CD14-positive monocyte (primary cell): Measurements from ENCODE around the gene FOXRED2. TPM values are rescaled to one million over a fixed set of nuclear protein-coding genes. Genes with fewer than 3 reads are reported as not detected.

Experiments used
- DNase-seq, 3 donors: peaks; one replicate each; pipeline ENCODE4 v3.0.0-alpha.2; 2011 to 2022
- H2AFZ ChIP-seq: 2 replicates; pipeline ENCODE4 v1.6.0; 2012; ENCODE audit warnings: mild to moderate bottlenecking, low read depth, low read length, inconsistent platforms; ENCODE audit not compliant: insufficient read depth, poor library complexity, severe bottlenecking
- H3K27ac ChIP-seq, 2 donors: 1 replicate in 1 of 2; 2 replicates in 1 of 2; pipeline ENCODE4 v1.5.1; 2012 to 2013; ENCODE audit warnings: low read length in 2 of 2, control low read depth in 1 of 2, inconsistent platforms in 1 of 2, low read depth in 1 of 2, mild to moderate bottlenecking in 1 of 2
- H3K27me3 ChIP-seq, 2 donors: one replicate each; pipeline versions ENCODE4 v1.6.0 to v1.6.1; 2011 to 2013; ENCODE audit warnings: low read length in 2 of 2; ENCODE audit not compliant: control insufficient read depth in 2 of 2, insufficient read depth in 2 of 2
- H3K36me3 ChIP-seq, 2 donors: replicated peaks in 1 of 2; 1 replicate in 1 of 2; 2 replicates in 1 of 2; pipeline versions ENCODE4 v1.5.1 to v1.6.1; 2012 to 2013; ENCODE audit warnings: low read length in 2 of 2, control low read depth in 1 of 2, inconsistent platforms in 1 of 2, mild to moderate bottlenecking in 1 of 2; ENCODE audit not compliant: insufficient read depth in 2 of 2, control insufficient read depth in 1 of 2
- H3K4me1 ChIP-seq, 2 donors: 1 replicate in 1 of 2; 2 replicates in 1 of 2; pipeline versions ENCODE4 v1.5.1 to v1.6.1; 2012 to 2013; ENCODE audit warnings: low read length in 2 of 2, control low read depth in 1 of 2, inconsistent platforms in 1 of 2, mild to moderate bottlenecking in 1 of 2, moderate library complexity in 1 of 2; ENCODE audit not compliant: insufficient read depth in 2 of 2, control insufficient read depth in 1 of 2
- H3K4me2 ChIP-seq: replicated peaks from 2 replicates; pipeline ENCODE3; 2012; ENCODE audit warnings: low read length, moderate library complexity, mild to moderate bottlenecking; ENCODE audit not compliant: poor library complexity, severe bottlenecking; ENCODE audit errors: extremely low read depth
- H3K4me3 ChIP-seq, 3 experiments: fragments of 200-600 bp in 1 of 3; sonication (generic) in 1 of 3; replicated peaks in 1 of 3; 1 replicate in 2 of 3; 2 replicates in 1 of 3; pipeline ENCODE4 v1.5.1; 2011 to 2013; ENCODE audit warnings: low read length in 3 of 3, mild to moderate bottlenecking in 3 of 3, control low read depth in 2 of 3, low read depth in 2 of 3, inconsistent platforms in 1 of 3, moderate library complexity in 1 of 3
- H3K79me2 ChIP-seq: 2 replicates; pipeline ENCODE4 v1.6.0; 2012; ENCODE audit warnings: mild to moderate bottlenecking, control low read depth, inconsistent platforms, low read length, moderate library complexity; ENCODE audit not compliant: insufficient read depth
- H3K9ac ChIP-seq: 2 replicates; pipeline ENCODE4 v1.6.0; 2017; ENCODE audit warnings: low read length, mild to moderate bottlenecking; ENCODE audit not compliant: insufficient read depth, poor library complexity, severe bottlenecking
- H3K9me3 ChIP-seq, 2 donors: replicated peaks in 1 of 2; 1 replicate in 1 of 2; 2 replicates in 1 of 2; pipeline versions ENCODE4 v1.5.1 to v1.6.1; 2012 to 2013; ENCODE audit warnings: low read length in 2 of 2, control low read depth in 1 of 2; ENCODE audit not compliant: control insufficient read depth in 1 of 2, insufficient read depth in 1 of 2
- H4K20me1 ChIP-seq: 2 replicates; pipeline ENCODE4 v1.6.0; 2012; ENCODE audit warnings: mild to moderate bottlenecking, low read length, control low read depth, moderate library complexity; ENCODE audit not compliant: insufficient read depth
- H3K27ac Mint-ChIP-seq, 7 donors: one replicate each; pipeline ENCODE4 v1.8.0; 2020; ENCODE audit warnings: mild to moderate bottlenecking in 7 of 7, mixed read lengths in 7 of 7, moderate library complexity in 6 of 7, inconsistent platforms in 2 of 7
- H3K27me3 Mint-ChIP-seq, 3 donors: one replicate each; pipeline ENCODE4 v1.8.0; 2021 to 2022; ENCODE audit warnings: low read depth in 3 of 3, mild to moderate bottlenecking in 3 of 3, mixed read lengths in 3 of 3, moderate library complexity in 3 of 3, inconsistent platforms in 1 of 3
- H3K36me3 Mint-ChIP-seq, 2 donors: one replicate each; pipeline ENCODE4 v1.8.0; 2020; ENCODE audit warnings: mixed read lengths in 2 of 2, inconsistent platforms in 1 of 2, mild to moderate bottlenecking in 1 of 2
- H3K4me1 Mint-ChIP-seq: one replicate; pipeline ENCODE4 v1.8.0; 2020; ENCODE audit warnings: mild to moderate bottlenecking, mixed read lengths
- H3K4me3 Mint-ChIP-seq, 2 donors: one replicate each; pipeline ENCODE4 v1.8.0; 2020; ENCODE audit warnings: mild to moderate bottlenecking in 2 of 2, mixed read lengths in 2 of 2, moderate library complexity in 1 of 2
- H3K9me3 Mint-ChIP-seq, 7 donors: one replicate each; pipeline ENCODE4 v1.8.0; 2020 to 2022; ENCODE audit warnings: mixed read lengths in 7 of 7, mild to moderate bottlenecking in 6 of 7, moderate library complexity in 6 of 7, inconsistent platforms in 2 of 7
- CTCF ChIP-seq: fragments of 200-600 bp; IDR thresholded peaks from one replicate; pipeline ENCODE4 v1.8.0; 2022; ENCODE audit warnings: antibody characterized with exemption, mild to moderate bottlenecking
- WGBS: methylation state at CpG from one replicate; pipeline ENCODE4 v1.1.5; 2013; ENCODE audit warnings: missing lambda C conversion rate; ENCODE audit not compliant: insufficient coverage; 5-methylcytosine and 5-hydroxymethylcytosine counted together
- intact Hi-C, 2 donors: fragments of 100-400 bp; cut with micrococcal nuclease; formaldehyde crosslinking; loops; one replicate each; pipeline versions ENCODE4 v1.15.0 to v1.15.1; 2023
- polyA plus RNA-seq, 3 donors: library from polyadenylated mRNA; depleted of rRNA in 1 of 3; unstranded in 2 of 3; stranded (reverse) in 1 of 3; fragments of 300-500 nt in 2 of 3; fragments of >200 nt in 1 of 3; fragmentation: Illumina TruSeq in 2 of 3; gene quantifications; 1 replicate in 2 of 3; 2 replicates in 1 of 3; pipeline ENCODE4 v1.2.3, GENCODE V29; 2012 to 2021

Gene FOXRED2
- polyA plus RNA-seq, 3 donors, result 1.5 to 2.0 (median 1.9) TPM

GRCh38 chr22:36540867-36541642 is 34.2 kb upstream of the FOXRED2 start:
- 89% methylated on average over 8 of the region's 12 CpGs for WGBS
- H3K79me2 ChIP-seq, result no peaks in the 10 kb centered on the region
- H3K36me3 ChIP-seq, result no peaks in the 10 kb centered on the region
- Mint-ChIP-seq H3K36me3 (no peaks in the 10 kb centered on the region), H3K4me1 (peaks cover 8% of the 10 kb centered on the region), H3K9me3 (no peaks in the 10 kb centered on the region), H3K27ac (peak overlapping the region in 1 of 7 donors; percentile 40), H3K27me3 (peaks cover 0 to 4% (median 2%) of the 10 kb centered on the region in 3 donors), H3K4me3 (no peak overlapping the region)
- H3K4me2 ChIP-seq, result no peak overlapping the region
- H3K9me3 ChIP-seq, result no peaks in the 10 kb centered on the region
- intact Hi-C loops, result loop anchor here in 1 of 2 donors (10.0 kb wide), 1 partner anchor 314 kb away; no protein-coding TSS in a partner anchor
- H3K4me1 ChIP-seq, result peaks cover 0 to 5% of the 10 kb centered on the region in 2 donors
- H3K4me3 ChIP-seq, result no peak overlapping the region
- no peaks in the 10 kb centered on the region for H3K27me3 ChIP-seq
- H3K27ac ChIP-seq, result no peak overlapping the region
- no peak overlapping the region for H3K9ac ChIP-seq
- DNase-seq, result no peak
- no peaks in the 10 kb centered on the region for H4K20me1 ChIP-seq
- no peak for TF ChIP-seq CTCF
- no peak overlapping the region for H2AFZ ChIP-seq

- WGBS, result no CpG with 5 or more reads among the region's 7 CpGs
- H3K9me3 Mint-ChIP-seq, result peaks cover 0 to 6% (median 2%) of the 10 kb centered on the region in 7 donors
- Histone ChIP-seq H3K36me3 (no peaks in the 10 kb centered on the region), H3K4me3 (no peak overlapping the region), H2AFZ (no peak overlapping the region), H3K27ac (no peak overlapping the region), H3K27me3 (no peaks in the 10 kb centered on the region), H3K79me2 (no peaks in the 10 kb centered on the region), H3K4me2 (no peak overlapping the region), H3K4me1 (no peaks in the 10 kb centered on the region), H3K9ac (no peak overlapping the region), H4K20me1 (no peaks in the 10 kb centered on the region), H3K9me3 (no peaks in the 10 kb centered on the region)
- no peak for DNase-seq
- H3K4me3 Mint-ChIP-seq, result no peak overlapping the region
- intact Hi-C loops, result loop anchor here in 1 of 2 donors (10.0 kb wide), 1 partner anchor 236 kb away; the partner anchor contains the start of gene IFT27
- H3K36me3 Mint-ChIP-seq, result no peaks in the 10 kb centered on the region
- peaks cover 0 to 4% (median 2%) of the 10 kb centered on the region in 3 donors for H3K27me3 Mint-ChIP-seq
- TF ChIP-seq CTCF, result no peak
- no peak overlapping the region for H3K27ac Mint-ChIP-seq
- H3K4me1 Mint-ChIP-seq, result peaks cover 2% of the 10 kb centered on the region
Observed at GRCh38 chr22:36538529-36538928, 31.7 kb upstream of the FOXRED2 start.
